Naive thymus-derived CD8-positive, alpha-beta T cell (primary cell): Measurements from ENCODE around the gene ASIC1. TPM values are rescaled to one million over a fixed set of nuclear protein-coding genes. Genes with fewer than 3 reads are reported as not detected.

Experiments
- ATAC-seq, 2 donors: fragments of 150-1000 bp; cut with Tn5 transposase in 1 of 2; sonication (Bioruptor Pico), chemical (Tn5 transposase) in 1 of 2; 1 replicate in 1 of 2; 2 replicates in 1 of 2; pipeline ENCODE4 v1.10.0; 2021; ENCODE audit warnings: mild to moderate bottlenecking in 2 of 2, moderate library complexity in 2 of 2
- POLR2A ChIA-PET: fragments of 350-600 bp; sonication (Branson Sonifier 250); formaldehyde crosslinking; loops from one replicate; lab custom pipeline; 2021; ENCODE audit warnings: antibody characterized with exemption; lab: Charles Lee
- DNase-seq, 10 donors: peaks; one replicate each; pipeline versions ENCODE4 v3.0.0 to v3.0.0-alpha.2; 2020 to 2022
- H3K27ac Mint-ChIP-seq, 10 donors: one replicate each; pipeline ENCODE4 v1.8.0; 2020 to 2022; ENCODE audit warnings: mild to moderate bottlenecking in 10 of 10, mixed read lengths in 10 of 10, moderate library complexity in 4 of 10, inconsistent platforms in 1 of 10
- H3K27me3 Mint-ChIP-seq, 5 donors: one replicate each; pipeline ENCODE4 v1.8.0; 2021 to 2022; ENCODE audit warnings: mixed read lengths in 5 of 5
- H3K36me3 Mint-ChIP-seq, 3 donors: one replicate each; pipeline ENCODE4 v1.8.0; 2020 to 2022; ENCODE audit warnings: mixed read lengths in 3 of 3, mild to moderate bottlenecking in 2 of 3, inconsistent platforms in 1 of 3
- H3K4me1 Mint-ChIP-seq, 4 donors: one replicate each; pipeline ENCODE4 v1.8.0; 2021 to 2022; ENCODE audit warnings: mixed read lengths in 4 of 4
- H3K4me3 Mint-ChIP-seq, 10 donors: one replicate each; pipeline ENCODE4 v1.8.0; 2020 to 2022; ENCODE audit warnings: mild to moderate bottlenecking in 10 of 10, mixed read lengths in 10 of 10, moderate library complexity in 6 of 10, inconsistent platforms in 1 of 10
- H3K9me3 Mint-ChIP-seq, 9 donors: one replicate each; pipeline ENCODE4 v1.8.0; 2020 to 2022; ENCODE audit warnings: mixed read lengths in 9 of 9, mild to moderate bottlenecking in 3 of 9, inconsistent platforms in 1 of 9, moderate library complexity in 1 of 9
- polyA plus RNA-seq, 3 donors: library from polyadenylated mRNA; unstranded; fragments of 300-500 nt; fragmentation: Illumina TruSeq; gene quantifications; one replicate each; pipeline ENCODE4 v1.2.3, GENCODE V29; 2021
- total RNA-seq, 8 experiments: library from RNA in 2 of 8; stranded (reverse) in 2 of 8; gene quantifications; one replicate each; pipeline ENCODE4 v1.2.3 and lab custom pipeline; 2021 to 2026

The ASIC1 gene
- total and polyA plus RNA-seq, 5 experiments from 2014 or later: 0.97 to 12.2 (median 1.3) TPM

DNA sequence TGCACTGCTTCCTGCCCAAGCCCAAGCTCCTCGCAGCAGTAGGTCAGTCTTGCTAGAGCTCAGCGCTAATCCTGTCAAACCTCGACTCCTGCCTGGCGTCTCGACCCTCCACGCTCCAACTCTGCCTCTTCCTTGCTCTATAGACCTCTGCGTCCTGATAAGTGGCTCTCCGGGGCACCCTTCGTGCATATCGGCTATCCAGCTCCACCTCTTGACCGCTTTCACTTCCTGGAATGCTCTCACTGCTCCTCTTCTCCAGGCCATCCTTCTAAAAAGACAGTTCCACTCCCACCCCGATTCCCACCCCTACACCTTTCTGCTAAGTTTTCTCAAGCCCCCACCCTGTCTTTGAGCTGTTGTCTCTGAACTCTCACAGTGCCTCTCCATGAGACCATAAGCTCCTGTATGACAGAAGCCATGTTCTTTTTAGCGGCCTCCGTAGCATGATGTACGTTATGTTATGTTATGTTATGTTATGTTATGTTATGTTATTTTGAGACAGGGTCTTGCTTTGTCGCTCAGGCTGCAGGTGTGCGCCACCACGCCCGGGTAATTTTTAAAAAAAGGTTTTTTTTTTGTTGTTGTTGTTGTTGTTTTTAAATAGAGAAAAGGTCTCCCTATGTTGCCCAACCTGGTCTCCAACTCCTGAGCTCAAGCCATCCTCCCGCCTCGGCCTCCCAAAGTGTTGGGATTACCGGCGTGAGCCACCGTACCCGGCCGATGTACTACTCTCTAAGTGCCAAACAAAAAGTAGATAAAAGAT lies 55.2 kb downstream of the ASIC1 start:
- peaks cover 12 to 60% (median 46%) of the 10 kb centered on the region in 4 donors for H3K4me1 Mint-ChIP-seq
- H3K27ac Mint-ChIP-seq: peak overlapping the region; percentile 94 to 99 (median 98)

DNA sequence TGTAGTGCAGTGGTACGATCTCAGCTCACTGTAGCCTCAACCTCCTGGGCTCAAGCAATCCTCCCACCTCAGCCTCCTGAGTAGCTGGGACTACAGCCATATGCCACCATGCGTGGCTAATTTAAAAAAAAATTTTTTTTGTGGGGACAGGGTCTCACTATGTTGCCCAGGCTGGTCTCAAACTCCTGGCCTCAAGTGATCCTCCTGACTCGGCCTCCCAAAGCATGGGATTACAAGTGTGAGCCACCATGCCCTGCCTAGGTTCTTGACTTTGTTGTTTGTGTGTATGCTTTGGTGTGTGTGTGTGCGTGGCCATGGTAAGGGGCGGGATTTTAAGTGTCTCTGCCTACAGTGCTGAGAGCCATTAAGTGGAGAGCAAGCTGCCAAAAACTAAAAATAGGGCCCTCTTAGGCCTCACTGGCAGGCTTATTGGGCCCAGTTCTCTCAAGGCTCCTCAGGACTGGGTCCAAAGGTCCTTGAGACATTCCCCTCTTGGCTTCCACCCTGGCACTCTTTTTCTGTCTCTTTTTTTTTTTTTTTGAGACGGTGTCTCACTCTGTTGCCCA lies 59.7 kb downstream of the ASIC1 start:
- H3K27me3 Mint-ChIP-seq: no peaks in the 10 kb centered on the region
- H3K9me3 Mint-ChIP-seq: no peaks in the 10 kb centered on the region
- POLR2A ChIA-PET: interaction anchor here (0.5 to 2.5 kb wide), 3 partner anchors 10 to 99 kb away, joined by 3 to 7 read pairs (median 4); no protein-coding TSS in a partner anchor
- H3K27ac Mint-ChIP-seq: peak overlapping the region in 6 of 10 donors; percentile 6 to 85 (median 46)
- DNase-seq: no peak
- H3K36me3 Mint-ChIP-seq: peaks cover 0 to 70% (median 5%) of the 10 kb centered on the region in 3 donors
- peak overlapping the region in 9 of 10 donors; percentile 14 to 76 (median 55) for H3K4me3 Mint-ChIP-seq
- peaks cover 21 to 72% (median 55%) of the 10 kb centered on the region in 4 donors for H3K4me1 Mint-ChIP-seq
- no peak for ATAC-seq

More for the DNA sequence above, 55.2 kb downstream of the ASIC1 start:
- POLR2A ChIA-PET: interaction anchor here (0.6 to 5.0 kb wide), 25 partner anchors 8 to 1126 kb away, joined by 3 to 73 read pairs (median 5); partner anchors contain the start of genes ATF1, CERS5, CSRNP2 and DAZAP2
- peak in 1 of 10 donors; percentile 6 for DNase-seq
- ATAC-seq: no peak
- Mint-ChIP-seq H3K4me3 (peak overlapping the region; percentile 94 to 99 (median 98)), H3K36me3 (peaks cover 0 to 33% (median 0%) of the 10 kb centered on the region in 3 donors), H3K9me3 (no peaks in the 10 kb centered on the region), H3K27me3 (no peaks in the 10 kb centered on the region)

DNA sequence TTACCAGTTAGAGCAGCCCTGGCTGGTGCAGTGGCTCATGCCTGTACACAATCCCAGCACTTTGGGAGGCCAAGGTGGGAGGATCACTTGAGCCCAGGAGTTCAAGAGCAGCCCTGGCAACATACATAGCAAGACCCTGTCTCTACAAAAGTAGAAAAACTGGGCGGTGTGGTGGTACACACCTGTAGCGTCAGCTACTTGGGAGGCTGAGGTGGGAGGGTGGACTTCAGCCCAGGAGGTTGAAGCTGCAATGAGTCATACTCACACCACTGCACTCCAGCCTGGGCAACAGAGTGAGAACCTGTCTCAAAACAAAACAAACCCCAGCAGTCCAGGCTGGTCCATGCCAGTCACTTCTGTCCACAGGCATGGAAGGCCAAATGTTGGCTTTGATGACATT lies 62.0 kb downstream of the ASIC1 start:
- no peak overlapping the region for H3K4me3 Mint-ChIP-seq
- ATAC-seq (no peak), DNase-seq (no peak)
- H3K27ac Mint-ChIP-seq: peak overlapping the region in 1 of 10 donors; percentile 29
- H3K27me3 Mint-ChIP-seq: no peaks in the 10 kb centered on the region
- H3K36me3 Mint-ChIP-seq: peaks cover 0 to 89% (median 5%) of the 10 kb centered on the region in 3 donors
- POLR2A ChIA-PET: interaction anchor here (0.5 kb wide), 1 partner anchor 1939 kb away, joined by 3 read pairs; no protein-coding TSS in a partner anchor
- H3K9me3 Mint-ChIP-seq: no peaks in the 10 kb centered on the region
- peaks cover 21 to 65% (median 54%) of the 10 kb centered on the region in 4 donors for H3K4me1 Mint-ChIP-seq

DNA sequence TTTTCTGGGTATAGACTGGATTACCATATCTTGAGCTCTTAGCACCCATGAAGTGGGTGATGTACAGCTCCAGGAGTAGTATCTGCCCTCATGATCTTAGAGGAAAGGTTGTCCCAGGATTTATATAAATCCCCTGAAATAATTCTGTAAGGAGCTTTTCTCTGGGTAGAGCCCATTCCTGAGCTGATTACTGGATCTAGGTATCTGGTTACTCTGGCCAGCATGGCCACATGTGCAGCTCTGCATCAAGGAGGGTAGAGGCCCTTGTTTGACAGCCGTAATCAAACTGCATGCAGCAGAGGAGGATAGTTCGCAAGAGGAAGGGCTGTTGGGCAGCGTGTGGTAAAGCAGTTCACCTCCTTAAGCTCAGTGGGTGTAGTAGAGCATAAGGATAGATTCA lies 63.1 kb downstream of the ASIC1 start:
- Mint-ChIP-seq H3K27me3 (no peaks in the 10 kb centered on the region), H3K36me3 (peaks cover 0 to 88% (median 5%) of the 10 kb centered on the region in 3 donors), H3K9me3 (no peaks in the 10 kb centered on the region), H3K27ac (peak overlapping the region in 4 of 10 donors; percentile 5 to 60 (median 43)), H3K4me1 (peaks cover 24 to 70% (median 59%) of the 10 kb centered on the region in 4 donors), H3K4me3 (peak overlapping the region in 1 of 10 donors; percentile 12)
- POLR2A ChIA-PET: interaction anchor here (1.1 to 1.5 kb wide), 2 partner anchors 8 to 35 kb away, joined by 6 to 7 read pairs; partner anchors contain the start of gene COX14
- ATAC-seq: no peak
- no peak for DNase-seq

DNA sequence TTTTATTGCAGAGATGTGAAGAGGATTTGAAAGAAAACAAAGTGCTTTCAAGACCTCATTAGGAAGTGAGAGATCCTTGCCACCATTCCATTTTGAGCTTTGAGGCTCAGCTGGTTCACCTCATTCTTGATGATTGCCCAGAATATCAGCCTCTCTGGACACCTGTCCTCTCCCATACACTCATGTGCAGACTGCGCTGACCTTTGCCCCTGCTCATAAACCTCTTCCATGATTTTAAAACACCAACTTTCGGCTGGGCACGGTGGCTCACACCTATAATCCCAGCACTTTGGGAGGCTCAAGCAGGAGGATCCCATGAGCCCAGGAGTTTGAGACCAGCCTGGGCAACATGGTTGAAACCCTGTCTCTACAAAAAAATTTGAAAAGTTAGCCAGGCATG lies 63.6 kb downstream of the ASIC1 start:
- no peak for DNase-seq
- POLR2A ChIA-PET: interaction anchor here (1.1 to 1.5 kb wide), 2 partner anchors 9 to 34 kb away, joined by 6 to 7 read pairs; partner anchors contain the start of gene COX14
- no peak for ATAC-seq
- Mint-ChIP-seq H3K9me3 (no peaks in the 10 kb centered on the region), H3K36me3 (peaks cover 0 to 88% (median 5%) of the 10 kb centered on the region in 3 donors), H3K4me1 (peaks cover 24 to 70% (median 59%) of the 10 kb centered on the region in 4 donors), H3K4me3 (no peak overlapping the region), H3K27ac (peak overlapping the region in 3 of 10 donors; percentile 5 to 56 (median 54)), H3K27me3 (no peaks in the 10 kb centered on the region)

DNA sequence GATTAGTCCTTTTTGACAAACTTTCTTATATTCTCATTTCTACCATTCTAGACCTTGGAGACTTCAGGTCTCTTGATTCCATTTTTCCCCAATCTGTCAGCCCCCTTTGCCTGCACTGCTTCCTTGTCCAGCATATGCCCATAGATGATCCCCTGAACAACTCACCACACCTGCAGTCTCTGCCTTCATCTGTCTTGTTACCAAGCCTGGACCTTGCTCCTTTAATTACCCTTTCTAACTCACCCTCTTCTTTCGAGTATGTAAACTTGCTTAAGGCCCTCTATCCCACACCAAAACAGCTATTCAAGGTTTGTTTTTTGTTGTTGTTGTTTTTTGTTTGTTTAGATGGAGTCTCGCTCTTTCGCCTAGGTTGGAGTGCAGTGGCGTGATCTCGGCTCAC lies 64.2 kb downstream of the ASIC1 start:
- POLR2A ChIA-PET: interaction anchor here (0.7 to 1.9 kb wide), 2 partner anchors 9 to 14 kb away, joined by 3 to 5 read pairs; partner anchors contain the start of gene COX14
- Mint-ChIP-seq H3K4me1 (peaks cover 23 to 69% (median 54%) of the 10 kb centered on the region in 4 donors), H3K36me3 (peaks cover 0 to 87% (median 5%) of the 10 kb centered on the region in 3 donors)

DNA sequence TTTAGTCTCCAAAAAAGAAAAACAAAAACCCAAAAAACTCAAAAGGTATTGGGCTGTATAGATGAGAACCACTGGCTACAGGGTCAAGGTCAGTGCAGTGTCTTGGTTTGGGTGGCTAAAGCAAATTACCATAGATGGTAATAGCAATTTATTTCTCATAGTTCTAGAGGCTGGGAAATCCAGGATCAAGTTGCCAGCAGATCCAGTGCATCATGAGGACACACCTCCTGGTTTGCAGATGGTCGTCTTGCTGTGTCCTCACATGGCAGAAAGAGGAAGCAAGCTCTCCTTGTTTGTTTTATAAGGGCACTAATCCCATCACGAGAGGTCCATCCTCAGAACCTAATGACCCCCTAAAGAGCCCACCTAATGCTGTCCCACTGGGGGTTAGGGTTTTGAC lies 65.8 kb downstream of the ASIC1 start:
- Mint-ChIP-seq H3K36me3 (peaks cover 0 to 87% (median 5%) of the 10 kb centered on the region in 3 donors), H3K4me1 (peaks cover 23 to 65% (median 52%) of the 10 kb centered on the region in 4 donors), H3K9me3 (no peaks in the 10 kb centered on the region), H3K27ac (peak overlapping the region in 5 of 10 donors; percentile 14 to 74 (median 24)), H3K4me3 (no peak overlapping the region), H3K27me3 (no peaks in the 10 kb centered on the region)
- DNase-seq: no peak
- no peak for ATAC-seq
- POLR2A ChIA-PET: interaction anchor here (0.7 to 1.9 kb wide), 4 partner anchors 11 to 26 kb away, joined by 3 to 5 read pairs (median 4); partner anchors contain the start of gene COX14

More for the DNA sequence above, 64.2 kb downstream of the ASIC1 start:
- ATAC-seq (no peak), DNase-seq (no peak)
- Mint-ChIP-seq H3K27ac (peak overlapping the region in 7 of 10 donors; percentile 1 to 64 (median 8)), H3K27me3 (no peaks in the 10 kb centered on the region), H3K9me3 (no peaks in the 10 kb centered on the region), H3K4me3 (no peak overlapping the region)

DNA sequence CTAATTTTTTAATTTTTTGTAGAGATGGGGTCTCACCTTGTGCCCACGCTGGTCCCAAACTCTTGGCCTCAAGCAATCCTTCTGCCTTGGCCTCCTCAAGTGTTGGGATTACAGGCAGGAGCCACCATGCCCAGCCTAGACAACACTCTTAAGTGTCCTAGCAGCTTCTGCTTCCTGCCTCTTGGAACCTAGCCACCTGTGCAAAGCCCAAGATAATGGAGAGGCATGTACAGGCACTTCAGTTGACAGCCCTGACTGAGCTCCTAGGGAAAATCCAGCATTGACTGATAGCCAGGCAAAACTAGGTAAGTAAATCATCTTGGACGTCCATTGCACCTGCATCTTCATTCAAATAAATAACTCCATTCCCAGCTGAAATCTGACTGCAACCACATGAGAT lies 70.2 kb downstream of the ASIC1 start:
- H3K4me1 Mint-ChIP-seq: peaks cover 15 to 58% (median 32%) of the 10 kb centered on the region in 4 donors
- no peak for DNase-seq
- POLR2A ChIA-PET: interaction anchor here (1.1 to 1.4 kb wide), 2 partner anchors 10 to 15 kb away, joined by 7 to 9 read pairs; partner anchors contain the start of gene COX14

DNA sequence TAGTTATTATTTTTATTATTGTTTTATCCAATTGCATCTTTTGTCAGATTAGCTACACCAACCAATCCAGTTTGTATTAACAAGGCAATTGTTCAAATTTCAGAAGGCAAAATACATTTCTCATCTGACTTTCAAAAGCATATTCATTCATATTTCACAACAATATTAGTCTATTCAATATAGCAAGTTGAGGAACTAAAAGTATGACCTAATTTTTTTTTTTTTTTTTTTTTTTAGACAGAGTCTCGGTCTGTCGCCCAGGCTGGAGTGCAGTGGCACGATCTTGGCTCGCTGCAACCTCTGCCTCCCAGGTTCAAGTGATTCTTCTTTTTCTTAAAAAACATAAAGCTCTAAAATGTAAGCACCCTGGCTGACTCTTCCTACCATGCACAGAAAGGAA lies 71.9 kb downstream of the ASIC1 start:
- Mint-ChIP-seq H3K27me3 (no peaks in the 10 kb centered on the region), H3K27ac (peak overlapping the region in 1 of 10 donors; percentile 10), H3K4me1 (peaks cover 19 to 55% (median 30%) of the 10 kb centered on the region in 4 donors), H3K4me3 (no peak overlapping the region), H3K36me3 (peaks cover 0 to 90% (median 9%) of the 10 kb centered on the region in 3 donors), H3K9me3 (no peaks in the 10 kb centered on the region)
- ATAC-seq (no peak), DNase-seq (no peak)
- POLR2A ChIA-PET: interaction anchor here (0.6 to 1.8 kb wide), 5 partner anchors 13 to 1135 kb away, joined by 3 to 9 read pairs (median 4); partner anchors contain the start of gene COX14

More for the DNA sequence above, 70.2 kb downstream of the ASIC1 start:
- H3K27ac Mint-ChIP-seq: peak overlapping the region in 7 of 10 donors; percentile 5 to 72 (median 49)
- ATAC-seq: no peak
- H3K27me3 Mint-ChIP-seq: no peaks in the 10 kb centered on the region
- no peak overlapping the region for H3K4me3 Mint-ChIP-seq
- H3K9me3 Mint-ChIP-seq: no peaks in the 10 kb centered on the region
- peaks cover 0 to 88% (median 8%) of the 10 kb centered on the region in 3 donors for H3K36me3 Mint-ChIP-seq

DNA sequence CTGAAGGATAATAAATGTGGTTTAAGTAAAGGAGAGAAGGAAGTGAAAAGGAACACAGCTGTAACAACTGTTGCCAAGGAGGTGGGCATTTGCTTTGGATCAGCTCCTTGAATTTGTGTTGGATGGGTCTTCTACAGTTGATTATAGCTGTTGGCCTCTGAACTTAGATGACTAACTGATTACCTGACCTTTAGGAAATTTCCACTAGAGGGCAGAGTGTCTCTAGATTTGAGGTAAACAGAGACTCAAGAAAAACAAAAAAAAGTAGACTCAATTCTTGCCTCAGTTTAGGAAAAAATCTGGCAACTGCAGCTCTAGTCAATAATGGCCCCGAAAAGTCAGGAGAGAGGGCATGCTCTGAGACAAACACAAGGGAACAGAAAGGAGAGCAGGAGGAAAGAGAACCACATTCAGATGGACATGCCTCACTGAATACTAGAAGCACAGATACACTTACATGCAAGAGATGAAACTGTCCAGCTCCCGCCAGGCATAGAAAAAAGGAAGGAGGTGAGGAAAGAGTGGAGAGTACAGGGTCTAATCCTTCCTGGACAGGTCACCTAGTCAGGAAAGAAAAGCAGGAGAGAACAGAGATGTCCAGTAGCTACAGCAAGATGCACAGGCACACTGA lies 75.2 kb downstream of the ASIC1 start:
- H3K4me3 Mint-ChIP-seq: no peak overlapping the region
- no peaks in the 10 kb centered on the region for H3K27me3 Mint-ChIP-seq
- POLR2A ChIA-PET: interaction anchor here (1.1 kb wide), 1 partner anchor 21 kb away, joined by 3 read pairs; the partner anchor contains the start of gene COX14
- H3K9me3 Mint-ChIP-seq: no peaks in the 10 kb centered on the region
- H3K27ac Mint-ChIP-seq: peak overlapping the region in 9 of 10 donors; percentile 12 to 83 (median 52)
- peak; percentile 50 to 51 for ATAC-seq
- DNase-seq: peak in 4 of 10 donors; percentile 22 to 61 (median 54)
- H3K4me1 Mint-ChIP-seq: peaks cover 6 to 32% (median 17%) of the 10 kb centered on the region in 4 donors
- peaks cover 7 to 85% (median 20%) of the 10 kb centered on the region in 3 donors for H3K36me3 Mint-ChIP-seq
